ENCODE results near the gene CEP120.
"Not testable (repeated sequence)": the region's sequence is repeated elsewhere in the genome, so short reads cannot be mapped to it uniquely, and the experiment has no call there.

The CEP120 gene

DNA sequence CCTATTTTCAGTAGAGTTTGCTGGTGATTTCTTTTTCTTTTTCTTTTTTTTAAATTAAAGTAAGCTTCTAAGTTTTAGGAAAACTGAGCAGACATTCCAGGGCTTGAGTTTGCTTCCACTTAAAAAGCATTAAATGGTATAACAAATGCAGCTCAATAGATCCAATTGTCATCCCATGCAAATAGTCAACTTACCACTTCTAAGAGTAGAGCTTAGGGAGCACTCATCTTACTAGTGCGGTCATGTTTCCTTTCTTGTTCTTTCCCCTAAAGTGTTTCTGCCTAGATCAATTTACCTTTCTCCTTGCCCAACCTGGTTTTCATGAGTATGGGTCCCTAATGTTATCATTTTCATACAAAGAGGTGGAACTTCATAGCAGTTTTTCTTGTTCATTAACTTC, 13.0 kb upstream of the CEP120 start:
- H4K20me1 ChIP-seq (ENCODE audit: insufficient read depth, low read length, poor library complexity, severe bottlenecking): no peaks in the 10 kb centered on the region
- no peak overlapping the region for H3K9ac ChIP-seq (ENCODE audit: low read depth, low read length, poor library complexity, severe bottlenecking)
- no peaks in the 10 kb centered on the region for H3F3A ChIP-seq (ENCODE audit: low read depth)
- TF ChIP-seq EZH2phosphoT487 (IDR thresholded peaks at IDR 0.05; ENCODE audit: borderline replicate concordance): no peak
- no peak for TF ChIP-seq CTCF (conservative IDR thresholded peaks at IDR 0.05; ENCODE audit: low read length)
- H3K9me3 ChIP-seq (ENCODE audit: insufficient read depth, low read depth, low read length): no peaks in the 10 kb centered on the region
- H3K4me2 ChIP-seq (ENCODE audit: low read depth, low read length, poor library complexity, severe bottlenecking): no peak overlapping the region
- H3K27me3 ChIP-seq (ENCODE audit: insufficient read depth, low read length, poor library complexity, severe bottlenecking): no peaks in the 10 kb centered on the region
- H3K4me1 ChIP-seq (ENCODE audit: insufficient read depth, low read length, poor library complexity, severe bottlenecking): no peaks in the 10 kb centered on the region
- no peak overlapping the region for H2AFZ ChIP-seq (ENCODE audit: low read length)
- H3K79me2 ChIP-seq (ENCODE audit: insufficient read depth, low read length): no peaks in the 10 kb centered on the region
- no peaks in the 10 kb centered on the region for H3K9me2 ChIP-seq (replicated peaks; ENCODE audit: low read depth, low read length)
- no peak overlapping the region for H3K4me3 ChIP-seq (ENCODE audit: low read length, poor library complexity, severe bottlenecking)
- no peaks in the 10 kb centered on the region for H3K36me3 ChIP-seq (ENCODE audit: insufficient read depth, low read length)

DNA sequence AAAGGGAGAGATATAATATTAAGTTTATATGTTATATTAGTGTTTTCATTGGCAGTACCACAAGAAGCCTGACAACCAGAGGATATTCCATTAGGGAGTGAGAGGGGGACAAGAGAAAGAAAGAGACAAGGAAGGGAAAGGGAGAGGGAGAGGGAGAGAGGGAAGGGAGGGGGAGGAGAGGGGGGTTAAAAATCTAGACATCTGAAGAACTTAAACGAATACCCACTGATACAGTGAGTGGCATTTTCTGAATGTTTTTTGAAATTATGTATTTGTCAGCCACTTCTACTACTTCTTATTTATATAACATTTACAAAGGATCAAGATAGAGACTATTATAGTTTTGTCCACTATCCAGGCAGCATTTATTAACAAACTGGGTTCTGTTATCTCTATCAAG, 11.6 kb upstream of the CEP120 start:
- TF ChIP-seq EZH2phosphoT487 (IDR thresholded peaks at IDR 0.05; ENCODE audit: borderline replicate concordance): no peak
- TF ChIP-seq CTCF (conservative IDR thresholded peaks at IDR 0.05; ENCODE audit: low read length): no peak
- Histone ChIP-seq H3K4me3 (ENCODE audit: low read length, poor library complexity, severe bottlenecking) (no peak overlapping the region), H3K36me3 (ENCODE audit: insufficient read depth, low read length) (no peaks in the 10 kb centered on the region), H3K79me2 (ENCODE audit: insufficient read depth, low read length) (no peaks in the 10 kb centered on the region), H3K4me1 (ENCODE audit: insufficient read depth, low read length, poor library complexity, severe bottlenecking) (no peaks in the 10 kb centered on the region), H3F3A (ENCODE audit: low read depth) (no peaks in the 10 kb centered on the region), H3K9ac (ENCODE audit: low read depth, low read length, poor library complexity, severe bottlenecking) (no peak overlapping the region), H3K27me3 (ENCODE audit: insufficient read depth, low read length, poor library complexity, severe bottlenecking) (no peaks in the 10 kb centered on the region), H2AFZ (ENCODE audit: low read length) (no peak overlapping the region), H4K20me1 (ENCODE audit: insufficient read depth, low read length, poor library complexity, severe bottlenecking) (no peaks in the 10 kb centered on the region), H3K9me2 (replicated peaks; ENCODE audit: low read depth, low read length) (no peaks in the 10 kb centered on the region), H3K9me3 (ENCODE audit: insufficient read depth, low read depth, low read length) (no peaks in the 10 kb centered on the region), H3K4me2 (ENCODE audit: low read depth, low read length, poor library complexity, severe bottlenecking) (no peak overlapping the region)

DNA sequence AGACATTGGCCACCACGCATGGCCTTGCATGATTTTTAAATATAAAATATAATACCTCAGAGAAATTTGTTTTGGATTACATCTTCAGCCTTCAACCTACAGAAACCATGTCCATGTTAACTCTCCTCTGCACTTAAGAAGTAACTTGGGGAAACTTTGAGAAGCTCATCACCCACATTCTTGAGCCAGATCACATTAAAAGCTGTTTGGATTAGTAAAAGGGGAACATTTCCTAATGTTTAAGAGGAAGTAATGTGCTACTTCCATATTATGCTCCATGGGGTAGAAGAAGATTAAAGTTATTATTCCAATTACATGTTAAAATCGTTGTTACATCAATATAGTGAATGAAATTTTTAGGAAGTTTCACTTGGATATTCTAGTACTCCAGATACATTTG, 10.4 kb upstream of the CEP120 start:
- no peak overlapping the region for H3K4me2 ChIP-seq (ENCODE audit: low read depth, low read length, poor library complexity, severe bottlenecking)
- H4K20me1 ChIP-seq (ENCODE audit: insufficient read depth, low read length, poor library complexity, severe bottlenecking): no peaks in the 10 kb centered on the region
- no peaks in the 10 kb centered on the region for H3K27me3 ChIP-seq (ENCODE audit: insufficient read depth, low read length, poor library complexity, severe bottlenecking)
- no peak overlapping the region for H3K4me3 ChIP-seq (ENCODE audit: low read length, poor library complexity, severe bottlenecking)
- H3K9ac ChIP-seq (ENCODE audit: low read depth, low read length, poor library complexity, severe bottlenecking): no peak overlapping the region
- no peaks in the 10 kb centered on the region for H3K9me2 ChIP-seq (replicated peaks; ENCODE audit: low read depth, low read length)
- TF ChIP-seq CTCF (conservative IDR thresholded peaks at IDR 0.05; ENCODE audit: low read length) (no peak), EZH2phosphoT487 (IDR thresholded peaks at IDR 0.05; ENCODE audit: borderline replicate concordance) (no peak)
- no peaks in the 10 kb centered on the region for H3K4me1 ChIP-seq (ENCODE audit: insufficient read depth, low read length, poor library complexity, severe bottlenecking)
- no peaks in the 10 kb centered on the region for H3K9me3 ChIP-seq (ENCODE audit: insufficient read depth, low read depth, low read length)
- no peaks in the 10 kb centered on the region for H3K79me2 ChIP-seq (ENCODE audit: insufficient read depth, low read length)
- H2AFZ ChIP-seq (ENCODE audit: low read length): no peak overlapping the region
- no peaks in the 10 kb centered on the region for H3K36me3 ChIP-seq (ENCODE audit: insufficient read depth, low read length)
- no peaks in the 10 kb centered on the region for H3F3A ChIP-seq (ENCODE audit: low read depth)

DNA sequence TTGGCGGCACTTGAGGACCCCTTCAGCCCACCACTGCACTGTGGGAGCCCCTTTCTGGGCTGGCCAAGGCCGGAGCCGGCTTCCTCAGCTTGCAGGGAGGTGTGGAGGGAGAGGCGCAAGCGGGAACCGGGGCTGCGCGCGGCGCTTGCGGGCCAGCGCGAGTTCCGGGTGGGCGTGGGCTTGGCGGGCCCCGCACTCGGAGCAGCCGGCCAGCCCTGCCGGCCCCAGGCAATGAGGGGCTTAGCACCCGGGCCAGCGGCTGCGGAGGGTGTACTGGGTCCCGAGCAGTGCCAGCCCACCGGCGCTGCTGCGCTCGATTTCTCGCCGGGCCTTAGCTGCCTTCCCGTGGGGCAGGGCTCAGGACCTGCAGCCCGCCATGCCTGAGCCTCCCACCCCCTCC, 7.2 kb upstream of the CEP120 start:
- not testable (repeated sequence) for H3K9me3 ChIP-seq (ENCODE audit: insufficient read depth, low read depth, low read length); H3K36me3 ChIP-seq (ENCODE audit: insufficient read depth, low read length); H3K4me1 ChIP-seq (ENCODE audit: insufficient read depth, low read length, poor library complexity, severe bottlenecking); H3K4me3 ChIP-seq (ENCODE audit: low read length, poor library complexity, severe bottlenecking); H3K9me2 ChIP-seq (replicated peaks; ENCODE audit: low read depth, low read length); H2AFZ ChIP-seq (ENCODE audit: low read length); H3K27me3 ChIP-seq (ENCODE audit: insufficient read depth, low read length, poor library complexity, severe bottlenecking); H4K20me1 ChIP-seq (ENCODE audit: insufficient read depth, low read length, poor library complexity, severe bottlenecking); H3K4me2 ChIP-seq (ENCODE audit: low read depth, low read length, poor library complexity, severe bottlenecking); H3K9ac ChIP-seq (ENCODE audit: low read depth, low read length, poor library complexity, severe bottlenecking); H3K79me2 ChIP-seq (ENCODE audit: insufficient read depth, low read length); H3F3A ChIP-seq (ENCODE audit: low read depth)
